Liver (tissue), 9 donors: ENCODE measurements around the gene PITPNC1. TPM values are rescaled to one million over a fixed set of nuclear protein-coding genes. Genes with fewer than 3 reads are reported as not detected.

Experiments used
- DNase-seq: peaks from one replicate; pipeline ENCODE4 v3.0.0-alpha.2; 2017; ENCODE audit warnings: low spot score
- H3K27ac ChIP-seq, 2 donors: one replicate each; pipeline ENCODE4 v1.7.0; 2013; ENCODE audit warnings: inconsistent platforms in 2 of 2, low read length in 2 of 2, control low read depth in 1 of 2, low read depth in 1 of 2, mild to moderate bottlenecking in 1 of 2
- H3K27me3 ChIP-seq, 4 donors: one replicate each; pipeline versions ENCODE4 v1.6.1 to v1.7.0; 2013; ENCODE audit warnings: low read length in 3 of 4, inconsistent platforms in 1 of 4, mild to moderate bottlenecking in 1 of 4, moderate library complexity in 1 of 4; ENCODE audit not compliant: control insufficient read depth in 4 of 4, insufficient read depth in 4 of 4
- H3K36me3 ChIP-seq, 4 donors: one replicate each; pipeline versions ENCODE4 v1.6.1 to v1.7.0; 2013; ENCODE audit warnings: low read length in 3 of 4, mild to moderate bottlenecking in 3 of 4, low read depth in 1 of 4, moderate library complexity in 1 of 4; ENCODE audit not compliant: control insufficient read depth in 4 of 4, insufficient read depth in 3 of 4
- H3K4me1 ChIP-seq, 4 donors: one replicate each; pipeline versions ENCODE4 v1.6.1 to v1.7.0; 2013; ENCODE audit warnings: low read length in 3 of 4, mild to moderate bottlenecking in 3 of 4, moderate library complexity in 1 of 4; ENCODE audit not compliant: control insufficient read depth in 4 of 4, insufficient read depth in 4 of 4
- H3K4me3 ChIP-seq, 3 donors: one replicate each; pipeline versions ENCODE4 v1.6.1 to v1.7.0; 2013; ENCODE audit warnings: low read length in 3 of 3, control low read depth in 1 of 3, low read depth in 1 of 3, mild to moderate bottlenecking in 1 of 3
- H3K9ac ChIP-seq, 2 donors: one replicate each; pipeline ENCODE4 v1.7.0; 2013; ENCODE audit warnings: low read length in 2 of 2, mild to moderate bottlenecking in 2 of 2, moderate library complexity in 2 of 2, control low read depth in 1 of 2, low read depth in 1 of 2
- H3K9me3 ChIP-seq, 4 donors: one replicate each; pipeline versions ENCODE4 v1.6.1 to v1.7.0; 2013; ENCODE audit warnings: low read length in 3 of 4; ENCODE audit not compliant: control insufficient read depth in 4 of 4
- ATF3 ChIP-seq: IDR thresholded peaks from 2 replicates; pipeline ENCODE4 v1.6.1; 2016; ENCODE audit warnings: antibody characterized with exemption
- EGR1 ChIP-seq, 2 donors: IDR thresholded peaks; 2 replicates each; pipeline ENCODE4 v1.6.1; 2016 to 2018; ENCODE audit warnings: antibody characterized with exemption in 2 of 2, low read depth in 2 of 2
- FOXA1 ChIP-seq: IDR thresholded peaks from 2 replicates; pipeline ENCODE4 v1.6.1; 2016; ENCODE audit warnings: antibody characterized with exemption
- FOXA2 ChIP-seq: IDR thresholded peaks from 2 replicates; pipeline ENCODE4 v1.6.1; 2016; ENCODE audit warnings: antibody characterized with exemption
- GABPA ChIP-seq, 2 donors: IDR thresholded peaks in 1 of 2; conservative IDR thresholded peaks in 1 of 2; 2 replicates each; pipeline ENCODE4 v1.6.1; 2016; ENCODE audit warnings: antibody characterized with exemption in 2 of 2, mild to moderate bottlenecking in 1 of 2, moderate library complexity in 1 of 2
- HNF4A ChIP-seq, 2 donors: conservative IDR thresholded peaks; 2 replicates each; pipeline ENCODE4 v1.6.1; 2016; ENCODE audit warnings: antibody characterized with exemption in 2 of 2, mild to moderate bottlenecking in 2 of 2
- HNF4G ChIP-seq: IDR thresholded peaks from 2 replicates; pipeline ENCODE4 v1.6.1; 2016; ENCODE audit warnings: antibody characterized with exemption
- JUND ChIP-seq, 2 donors: IDR thresholded peaks; 2 replicates each; pipeline ENCODE4 v1.6.1; 2016; ENCODE audit warnings: antibody characterized with exemption in 2 of 2
- MAX ChIP-seq: IDR thresholded peaks from 2 replicates; pipeline ENCODE4 v1.6.1; 2016; ENCODE audit warnings: antibody characterized with exemption
- NR2F2 ChIP-seq: IDR thresholded peaks from 2 replicates; pipeline ENCODE4 v1.6.1; 2016; ENCODE audit warnings: antibody characterized with exemption
- REST ChIP-seq: IDR thresholded peaks from 2 replicates; pipeline ENCODE4 v1.6.1; 2016; ENCODE audit warnings: antibody characterized with exemption, mild to moderate bottlenecking
- RXRA ChIP-seq, 2 donors: IDR thresholded peaks; 2 replicates each; pipeline ENCODE4 v1.6.1; 2017 to 2018; ENCODE audit warnings: antibody characterized with exemption in 2 of 2, mild to moderate bottlenecking in 1 of 2
- SP1 ChIP-seq: IDR thresholded peaks from 2 replicates; pipeline ENCODE4 v1.6.1; 2018; ENCODE audit warnings: antibody characterized with exemption, mild to moderate bottlenecking
- TAF1 ChIP-seq: conservative IDR thresholded peaks from 2 replicates; pipeline ENCODE4 v1.6.1; 2016; ENCODE audit warnings: antibody characterized with exemption, mild to moderate bottlenecking
- YY1 ChIP-seq: IDR thresholded peaks from 2 replicates; pipeline ENCODE4 v1.6.1; 2016; ENCODE audit warnings: antibody characterized with exemption, mild to moderate bottlenecking
- ZBTB33 ChIP-seq: IDR thresholded peaks from 2 replicates; pipeline ENCODE4 v1.6.1; 2016; ENCODE audit warnings: antibody characterized with exemption
- WGBS: extraction: QIAGEN DNeasy Blood & Tissue Kit; methylation state at CpG from one replicate; pipeline ENCODE4 v1.1.7; 2013; 5-methylcytosine and 5-hydroxymethylcytosine counted together
- polyA plus RNA-seq, 2 donors: library from polyadenylated mRNA; stranded (reverse) in 1 of 2; unstranded in 1 of 2; fragments of 200-250 nt in 1 of 2; fragments of >200 nt in 1 of 2; fragmentation: Nextera tagmentation in 1 of 2; extraction: Ambion mirVana in 1 of 2; gene quantifications; one replicate each; pipeline versions ENCODE4 v1.2.1 to v1.2.3, GENCODE V29; 2013 to 2015
- total RNA-seq, 2 donors: library from RNA; depleted of rRNA; stranded (reverse); fragments of >200 nt; gene quantifications; one replicate each; pipeline ENCODE4 v1.2.3, GENCODE V29; 2014
- donor health status: healthy.
- donor health status: healthy.
- donor health status: healthy.
- donor health status: healthy.
- donor health status: healthy.

PITPNC1 gene
- total and polyA plus RNA-seq, 4 donors: 2.3 to 10.2 (median 5.7) TPM

GRCh38 chr17:67672592-67673335 is 295.7 kb downstream of the PITPNC1 start:
- Histone ChIP-seq H3K27ac (no peak overlapping the region), H3K9me3 (no peaks in the 10 kb centered on the region), H3K27me3 (no peaks in the 10 kb centered on the region), H3K4me3 (no peak overlapping the region), H3K9ac (no peak overlapping the region), H3K4me1 (no peaks in the 10 kb centered on the region), H3K36me3 (peaks cover 0 to 5% (median 3%) of the 10 kb centered on the region in 4 donors)
- no peak for DNase-seq
- WGBS: 91% methylated on average over 10 of the region's 10 CpGs
- no peak for TF ChIP-seq ZBTB33

- 94% methylated on average over 4 of the region's 4 CpGs for WGBS
- Histone ChIP-seq H3K36me3 (peaks cover 0 to 5% (median 3%) of the 10 kb centered on the region in 4 donors), H3K9me3 (no peaks in the 10 kb centered on the region), H3K4me3 (no peak overlapping the region), H3K4me1 (no peaks in the 10 kb centered on the region), H3K9ac (no peak overlapping the region), H3K27ac (no peak overlapping the region), H3K27me3 (no peaks in the 10 kb centered on the region)
- TF ChIP-seq NR2F2 (no peak), SP1 (no peak), TAF1 (no peak), EGR1 (IDR thresholded peaks at IDR 0.05; ENCODE audit: low read depth in 2 of 2) (no peak), GABPA (IDR thresholded peaks at IDR 0.05 in 1 of 2, conservative IDR thresholded peaks at IDR 0.05 in 1 of 2) (no peak)
- no peak for DNase-seq
Observed at GRCh38 chr17:67675481-67675880, 298.4 kb downstream of the PITPNC1 start.

GRCh38 chr17:67676305-67676704 is 299.2 kb downstream of the PITPNC1 start:
- H3K9ac ChIP-seq: no peak overlapping the region
- no peak for DNase-seq
- H3K4me1 ChIP-seq: no peaks in the 10 kb centered on the region
- H3K27me3 ChIP-seq: no peaks in the 10 kb centered on the region
- 86% methylated on average over 4 of the region's 4 CpGs for WGBS
- no peak overlapping the region for H3K4me3 ChIP-seq
- H3K9me3 ChIP-seq: no peaks in the 10 kb centered on the region
- H3K27ac ChIP-seq: no peak overlapping the region
- TF ChIP-seq ATF3 (no peak), EGR1 (IDR thresholded peaks at IDR 0.05; ENCODE audit: low read depth in 2 of 2) (no peak), YY1 (no peak), FOXA1 (no peak), REST (no peak), RXRA (IDR thresholded peaks at IDR 0.05) (no peak), GABPA (IDR thresholded peaks at IDR 0.05 in 1 of 2, conservative IDR thresholded peaks at IDR 0.05 in 1 of 2) (no peak), MAX (no peak), SP1 (no peak), HNF4G (no peak), FOXA2 (no peak), ZBTB33 (no peak), NR2F2 (no peak), HNF4A (conservative IDR thresholded peaks at IDR 0.05) (no peak), JUND (IDR thresholded peaks at IDR 0.05) (no peak)
- peaks cover 0 to 5% (median 3%) of the 10 kb centered on the region in 4 donors for H3K36me3 ChIP-seq
